Measurements from ENCODE around the gene CFAP92. TPM values are rescaled to one million over a fixed set of nuclear protein-coding genes. Genes with fewer than 3 reads are reported as not detected.

CFAP92 gene
- total and polyA plus RNA-seq, 4 donors: 0.05 to 0.25 (median 0.06) TPM; not detected in 1

GRCh38 chr3:129025691-129026435 lies 32.0 kb upstream of the CFAP92 start:
- whole genome bisulfite sequencing: 62% methylated on average over 8 of the region's 8 CpGs
- Histone ChIP-seq H3K4me1 (ENCODE audit: control insufficient read depth in 4 of 4, insufficient read depth in 4 of 4, low read length in 3 of 4) (peaks cover 0 to 8% (median 2%) of the 10 kb centered on the region in 4 donors), H3K9ac (ENCODE audit: low read depth in 1 of 2, low read length in 2 of 2) (no peak overlapping the region), H3K36me3 (ENCODE audit: control insufficient read depth in 4 of 4, insufficient read depth in 3 of 4, low read depth in 1 of 4, low read length in 3 of 4) (no peaks in the 10 kb centered on the region), H3K27ac (ENCODE audit: low read depth in 1 of 2, low read length in 2 of 2) (peak overlapping the region; percentile 35 to 54), H3K27me3 (ENCODE audit: control insufficient read depth in 4 of 4, insufficient read depth in 4 of 4, low read length in 3 of 4) (no peaks in the 10 kb centered on the region), H3K9me3 (ENCODE audit: control insufficient read depth in 4 of 4, low read length in 3 of 4) (peaks cover 0 to 6% (median 0%) of the 10 kb centered on the region in 4 donors), H3K4me3 (ENCODE audit: low read depth in 1 of 3, low read length in 3 of 3) (no peak overlapping the region)
- DNase-seq (ENCODE audit: low spot score): no peak
- TF ChIP-seq RXRA (IDR thresholded peaks at IDR 0.05) (peak; percentile 54 to 72), NR2F2 (IDR thresholded peaks at IDR 0.05) (peak; percentile 77)
- TF ChIP-seq, protein P1, sequence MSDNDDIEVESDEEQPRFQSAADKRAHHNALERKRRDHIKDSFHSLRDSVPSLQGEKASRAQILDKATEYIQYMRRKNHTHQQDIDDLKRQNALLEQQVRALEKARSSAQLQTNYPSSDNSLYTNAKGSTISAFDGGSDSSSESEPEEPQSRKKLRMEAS (IDR thresholded peaks at IDR 0.05): no peak

- H3K4me1 ChIP-seq (ENCODE audit: control insufficient read depth in 4 of 4, insufficient read depth in 4 of 4, low read length in 3 of 4): peaks cover 0 to 8% (median 2%) of the 10 kb centered on the region in 4 donors
These were observed 31.2 kb upstream of the CFAP92 start for GRCh38 chr3:129025108-129025507.

More at GRCh38 chr3:129025108-129025507, 31.2 kb upstream of the CFAP92 start:
- H3K4me3 ChIP-seq (ENCODE audit: low read depth in 1 of 3, low read length in 3 of 3): no peak overlapping the region
- peak overlapping the region; percentile 28 to 31 for H3K27ac ChIP-seq (ENCODE audit: low read depth in 1 of 2, low read length in 2 of 2)
- no peaks in the 10 kb centered on the region for H3K27me3 ChIP-seq (ENCODE audit: control insufficient read depth in 4 of 4, insufficient read depth in 4 of 4, low read length in 3 of 4)
- 87% methylated on average over 15 of the region's 15 CpGs for WGBS
- no peak for DNase-seq (ENCODE audit: low spot score)
- H3K36me3 ChIP-seq (ENCODE audit: control insufficient read depth in 4 of 4, insufficient read depth in 3 of 4, low read depth in 1 of 4, low read length in 3 of 4): no peaks in the 10 kb centered on the region
- H3K9ac ChIP-seq (ENCODE audit: low read depth in 1 of 2, low read length in 2 of 2): no peak overlapping the region
- no peak for TF ChIP-seq TAF1 (conservative IDR thresholded peaks at IDR 0.05)
- no peak for TF ChIP-seq NR2F2 (IDR thresholded peaks at IDR 0.05)
- TF ChIP-seq, protein P2, sequence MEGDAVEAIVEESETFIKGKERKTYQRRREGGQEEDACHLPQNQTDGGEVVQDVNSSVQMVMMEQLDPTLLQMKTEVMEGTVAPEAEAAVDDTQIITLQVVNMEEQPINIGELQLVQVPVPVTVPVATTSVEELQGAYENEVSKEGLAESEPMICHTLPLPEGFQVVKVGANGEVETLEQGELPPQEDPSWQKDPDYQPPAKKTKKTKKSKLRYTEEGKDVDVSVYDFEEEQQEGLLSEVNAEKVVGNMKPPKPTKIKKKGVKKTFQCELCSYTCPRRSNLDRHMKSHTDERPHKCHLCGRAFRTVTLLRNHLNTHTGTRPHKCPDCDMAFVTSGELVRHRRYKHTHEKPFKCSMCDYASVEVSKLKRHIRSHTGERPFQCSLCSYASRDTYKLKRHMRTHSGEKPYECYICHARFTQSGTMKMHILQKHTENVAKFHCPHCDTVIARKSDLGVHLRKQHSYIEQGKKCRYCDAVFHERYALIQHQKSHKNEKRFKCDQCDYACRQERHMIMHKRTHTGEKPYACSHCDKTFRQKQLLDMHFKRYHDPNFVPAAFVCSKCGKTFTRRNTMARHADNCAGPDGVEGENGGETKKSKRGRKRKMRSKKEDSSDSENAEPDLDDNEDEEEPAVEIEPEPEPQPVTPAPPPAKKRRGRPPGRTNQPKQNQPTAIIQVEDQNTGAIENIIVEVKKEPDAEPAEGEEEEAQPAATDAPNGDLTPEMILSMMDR (IDR thresholded peaks at IDR 0.05; ENCODE audit: low read depth, low read length, missing input control): no peak
- TF ChIP-seq RAD21 (IDR thresholded peaks at IDR 0.05): no peak
- TF ChIP-seq FOXA1 (IDR thresholded peaks at IDR 0.05): no peak
- no peak for TF ChIP-seq EGR1 (IDR thresholded peaks at IDR 0.05; ENCODE audit: low read depth in 2 of 2)
- TF ChIP-seq FOXA2 (IDR thresholded peaks at IDR 0.05): no peak
- TF ChIP-seq, protein P3, sequence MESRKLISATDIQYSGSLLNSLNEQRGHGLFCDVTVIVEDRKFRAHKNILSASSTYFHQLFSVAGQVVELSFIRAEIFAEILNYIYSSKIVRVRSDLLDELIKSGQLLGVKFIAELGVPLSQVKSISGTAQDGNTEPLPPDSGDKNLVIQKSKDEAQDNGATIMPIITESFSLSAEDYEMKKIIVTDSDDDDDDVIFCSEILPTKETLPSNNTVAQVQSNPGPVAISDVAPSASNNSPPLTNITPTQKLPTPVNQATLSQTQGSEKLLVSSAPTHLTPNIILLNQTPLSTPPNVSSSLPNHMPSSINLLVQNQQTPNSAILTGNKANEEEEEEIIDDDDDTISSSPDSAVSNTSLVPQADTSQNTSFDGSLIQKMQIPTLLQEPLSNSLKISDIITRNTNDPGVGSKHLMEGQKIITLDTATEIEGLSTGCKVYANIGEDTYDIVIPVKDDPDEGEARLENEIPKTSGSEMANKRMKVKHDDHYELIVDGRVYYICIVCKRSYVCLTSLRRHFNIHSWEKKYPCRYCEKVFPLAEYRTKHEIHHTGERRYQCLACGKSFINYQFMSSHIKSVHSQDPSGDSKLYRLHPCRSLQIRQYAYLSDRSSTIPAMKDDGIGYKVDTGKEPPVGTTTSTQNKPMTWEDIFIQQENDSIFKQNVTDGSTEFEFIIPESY (IDR thresholded peaks at IDR 0.05): no peak
- TF ChIP-seq, protein P4, sequence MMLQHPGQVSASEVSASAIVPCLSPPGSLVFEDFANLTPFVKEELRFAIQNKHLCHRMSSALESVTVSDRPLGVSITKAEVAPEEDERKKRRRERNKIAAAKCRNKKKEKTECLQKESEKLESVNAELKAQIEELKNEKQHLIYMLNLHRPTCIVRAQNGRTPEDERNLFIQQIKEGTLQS (IDR thresholded peaks at IDR 0.05): no peak
- no peak for TF ChIP-seq GABPA (IDR thresholded peaks at IDR 0.05 in 1 of 2, conservative IDR thresholded peaks at IDR 0.05 in 1 of 2)
- no peak for TF ChIP-seq HNF4G (IDR thresholded peaks at IDR 0.05)
- TF ChIP-seq SP1 (IDR thresholded peaks at IDR 0.05): no peak
- TF ChIP-seq, protein P5, sequence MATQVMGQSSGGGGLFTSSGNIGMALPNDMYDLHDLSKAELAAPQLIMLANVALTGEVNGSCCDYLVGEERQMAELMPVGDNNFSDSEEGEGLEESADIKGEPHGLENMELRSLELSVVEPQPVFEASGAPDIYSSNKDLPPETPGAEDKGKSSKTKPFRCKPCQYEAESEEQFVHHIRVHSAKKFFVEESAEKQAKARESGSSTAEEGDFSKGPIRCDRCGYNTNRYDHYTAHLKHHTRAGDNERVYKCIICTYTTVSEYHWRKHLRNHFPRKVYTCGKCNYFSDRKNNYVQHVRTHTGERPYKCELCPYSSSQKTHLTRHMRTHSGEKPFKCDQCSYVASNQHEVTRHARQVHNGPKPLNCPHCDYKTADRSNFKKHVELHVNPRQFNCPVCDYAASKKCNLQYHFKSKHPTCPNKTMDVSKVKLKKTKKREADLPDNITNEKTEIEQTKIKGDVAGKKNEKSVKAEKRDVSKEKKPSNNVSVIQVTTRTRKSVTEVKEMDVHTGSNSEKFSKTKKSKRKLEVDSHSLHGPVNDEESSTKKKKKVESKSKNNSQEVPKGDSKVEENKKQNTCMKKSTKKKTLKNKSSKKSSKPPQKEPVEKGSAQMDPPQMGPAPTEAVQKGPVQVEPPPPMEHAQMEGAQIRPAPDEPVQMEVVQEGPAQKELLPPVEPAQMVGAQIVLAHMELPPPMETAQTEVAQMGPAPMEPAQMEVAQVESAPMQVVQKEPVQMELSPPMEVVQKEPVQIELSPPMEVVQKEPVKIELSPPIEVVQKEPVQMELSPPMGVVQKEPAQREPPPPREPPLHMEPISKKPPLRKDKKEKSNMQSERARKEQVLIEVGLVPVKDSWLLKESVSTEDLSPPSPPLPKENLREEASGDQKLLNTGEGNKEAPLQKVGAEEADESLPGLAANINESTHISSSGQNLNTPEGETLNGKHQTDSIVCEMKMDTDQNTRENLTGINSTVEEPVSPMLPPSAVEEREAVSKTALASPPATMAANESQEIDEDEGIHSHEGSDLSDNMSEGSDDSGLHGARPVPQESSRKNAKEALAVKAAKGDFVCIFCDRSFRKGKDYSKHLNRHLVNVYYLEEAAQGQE (IDR thresholded peaks at IDR 0.05): no peak
- TF ChIP-seq HNF4A (conservative IDR thresholded peaks at IDR 0.05): no peak
- H3K9me3 ChIP-seq (ENCODE audit: control insufficient read depth in 4 of 4, low read length in 3 of 4): peaks cover 0 to under 1% (median 0%) of the 10 kb centered on the region in 4 donors

Measured in liver (tissue), 9 donors.